Lung (tissue), 12 donors: ENCODE results near the gene MAML3. TPM values are rescaled to one million over a fixed set of nuclear protein-coding genes. Genes with fewer than 3 reads are reported as not detected.

Experiments used
- ATAC-seq: fragments of 200-7000 bp; cut with Tn5 transposase; one replicate; pipeline ENCODE4 v1.9.1; 2020; ENCODE audit warnings: moderate number of reproducible peaks; ENCODE audit not compliant: insufficient read depth, low FRiP score
- DNase-seq, 3 donors: peaks; one replicate each; pipeline ENCODE4 v3.0.0-alpha.2; 2013 to 2017
- H3K27ac ChIP-seq, 2 donors: one replicate each; pipeline ENCODE4 v1.5.1; 2013; ENCODE audit warnings: mild to moderate bottlenecking in 2 of 2, moderate library complexity in 2 of 2, control low read depth in 1 of 2, inconsistent platforms in 1 of 2, low read depth in 1 of 2, low read length in 1 of 2
- H3K27me3 ChIP-seq, 3 donors: one replicate each; pipeline ENCODE4 v1.5.1; 2013; ENCODE audit warnings: low read length in 2 of 3; ENCODE audit not compliant: control insufficient read depth in 3 of 3, insufficient read depth in 3 of 3
- H3K36me3 ChIP-seq, 4 donors: one replicate each; pipeline ENCODE4 v1.5.1; 2013; ENCODE audit warnings: low read length in 4 of 4, mild to moderate bottlenecking in 1 of 4, moderate library complexity in 1 of 4; ENCODE audit not compliant: control insufficient read depth in 4 of 4, insufficient read depth in 4 of 4
- H3K4me1 ChIP-seq, 5 donors: one replicate each; pipeline ENCODE4 v1.5.1; 2013; ENCODE audit warnings: low read length in 5 of 5, mild to moderate bottlenecking in 2 of 5, moderate library complexity in 1 of 5; ENCODE audit not compliant: control insufficient read depth in 5 of 5, insufficient read depth in 5 of 5
- H3K4me3 ChIP-seq: one replicate; pipeline ENCODE4 v1.5.1; 2013; ENCODE audit warnings: mild to moderate bottlenecking, control low read depth, moderate library complexity
- H3K9ac ChIP-seq, 2 donors: one replicate each; pipeline ENCODE4 v1.5.1; 2013; ENCODE audit warnings: low read length in 2 of 2, control low read depth in 1 of 2; ENCODE audit not compliant: insufficient read depth in 1 of 2
- H3K9me3 ChIP-seq, 4 donors: one replicate each; pipeline ENCODE4 v1.5.1; 2013; ENCODE audit warnings: low read length in 3 of 4, mild to moderate bottlenecking in 1 of 4, moderate library complexity in 1 of 4; ENCODE audit not compliant: control insufficient read depth in 4 of 4, insufficient read depth in 3 of 4
- CTCF ChIP-seq: IDR thresholded peaks from 2 replicates; pipeline ENCODE4 v1.5.1; 2012; ENCODE audit warnings: mild to moderate bottlenecking; ENCODE audit errors: control extremely low read depth, extremely low read depth
- WGBS, 2 donors: extraction: QIAGEN DNeasy Blood & Tissue Kit; methylation state at CpG; one replicate each; pipeline ENCODE4 v1.1.7; 2013; 5-methylcytosine and 5-hydroxymethylcytosine counted together
- polyA plus RNA-seq, 2 donors: library from polyadenylated mRNA; stranded (reverse); fragments of 200-250 nt; gene quantifications; one replicate each; pipeline ENCODE4 v1.2.1, GENCODE V29; 2013
- total RNA-seq, 2 donors: library from RNA; depleted of rRNA in 1 of 2; stranded (reverse); fragments of >200 nt in 1 of 2; gene quantifications; one replicate each; pipeline ENCODE4 v1.2.1, GENCODE V29; 2014 to 2021
- donor health status: control.
- donor health status: control.
- donor health status: Bipolar disorder and iron deficiency.
- donor health status: healthy.
- donor health status: DM: yes; HTN: yes; CAD: no.

Gene MAML3
- total and polyA plus RNA-seq, 4 donors: 3.0 to 16.4 (median 8.5) TPM

DNA sequence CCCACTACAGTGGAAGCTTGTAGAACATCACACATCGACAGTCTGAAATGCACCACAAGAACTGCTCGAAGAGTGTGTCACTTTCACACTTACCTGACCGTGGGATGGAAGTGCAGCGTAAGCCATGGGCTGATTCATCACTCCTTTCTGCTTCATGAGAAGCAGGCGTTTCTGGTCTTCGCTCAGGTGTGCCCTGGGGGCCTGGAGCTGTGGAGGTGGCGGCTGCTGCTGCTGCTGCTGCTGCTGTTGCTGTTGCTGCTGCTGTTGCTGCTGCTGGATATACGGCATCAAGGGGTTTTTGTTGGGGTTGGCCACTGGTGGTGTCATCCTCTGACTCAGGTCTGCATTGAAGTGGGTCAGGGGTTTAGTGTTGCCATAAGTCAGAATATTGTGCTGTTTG is 264.7 kb downstream of the MAML3 start:
- DNase-seq: no peak
- Histone ChIP-seq H3K27ac (no peak overlapping the region), H3K9me3 (no peaks in the 10 kb centered on the region), H3K9ac (no peak overlapping the region), H3K27me3 (no peaks in the 10 kb centered on the region), H3K4me1 (peaks cover 5 to 25% (median 9%) of the 10 kb centered on the region in 5 donors), H3K4me3 (no peak overlapping the region), H3K36me3 (peaks cover 0 to 8% (median 3%) of the 10 kb centered on the region in 4 donors)
- TF ChIP-seq CTCF: no peak
- 69 to 97% methylated on average over 8 of the region's 8 CpGs for WGBS, 2 donors
- ATAC-seq: no peak

DNA sequence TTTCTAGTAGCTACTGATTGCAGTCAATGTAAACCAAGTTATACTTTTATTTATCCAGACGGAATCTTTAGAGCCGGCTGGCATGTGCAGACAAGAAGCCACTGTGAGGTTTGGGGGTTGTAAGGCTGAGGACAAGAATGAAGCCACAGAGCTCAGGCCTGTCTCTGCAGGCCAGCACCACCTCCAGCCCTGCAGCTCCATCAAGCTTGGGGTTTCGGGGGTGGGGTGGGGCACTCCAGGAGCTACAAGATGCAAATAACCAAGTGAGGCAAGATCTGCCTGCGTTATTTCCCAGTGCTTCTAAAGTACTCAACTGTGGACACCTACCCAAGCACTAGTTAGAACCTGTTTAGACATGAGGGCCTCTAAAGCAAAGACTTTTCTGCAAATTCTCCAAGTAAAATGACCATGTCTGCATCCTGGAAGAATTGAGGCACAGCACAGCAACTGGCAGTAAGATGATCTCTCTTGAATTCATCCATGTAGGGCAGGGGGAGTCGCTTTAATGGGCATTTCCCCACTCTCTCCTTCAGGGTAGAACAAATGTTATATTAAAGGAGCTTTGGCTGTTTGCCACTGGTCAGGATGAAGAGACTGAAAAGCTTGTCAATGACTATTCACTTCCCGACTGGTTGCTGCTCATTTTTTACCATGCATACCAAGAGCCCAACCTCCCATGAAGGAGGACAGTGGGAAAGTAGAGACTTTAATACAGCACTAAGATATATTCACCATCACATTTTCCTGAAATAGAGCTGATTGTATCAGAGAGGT is 265.8 kb downstream of the MAML3 start:
- H3K9me3 ChIP-seq: peaks cover 0 to 2% (median 0%) of the 10 kb centered on the region in 4 donors
- H3K9ac ChIP-seq: no peak overlapping the region
- H3K27ac ChIP-seq: peak overlapping the region in 1 of 2 donors; percentile 70
- H3K27me3 ChIP-seq: no peaks in the 10 kb centered on the region
- peak; percentile 46 for ATAC-seq
- peak in 1 of 3 donors; percentile 33 for DNase-seq
- peaks cover 5 to 25% (median 9%) of the 10 kb centered on the region in 5 donors for H3K4me1 ChIP-seq
- WGBS, 2 donors: 54 to 77% methylated on average over 6 of the region's 6 CpGs
- TF ChIP-seq CTCF: no peak
- peaks cover 0 to 8% (median 3%) of the 10 kb centered on the region in 4 donors for H3K36me3 ChIP-seq
- H3K4me3 ChIP-seq: no peak overlapping the region

DNA sequence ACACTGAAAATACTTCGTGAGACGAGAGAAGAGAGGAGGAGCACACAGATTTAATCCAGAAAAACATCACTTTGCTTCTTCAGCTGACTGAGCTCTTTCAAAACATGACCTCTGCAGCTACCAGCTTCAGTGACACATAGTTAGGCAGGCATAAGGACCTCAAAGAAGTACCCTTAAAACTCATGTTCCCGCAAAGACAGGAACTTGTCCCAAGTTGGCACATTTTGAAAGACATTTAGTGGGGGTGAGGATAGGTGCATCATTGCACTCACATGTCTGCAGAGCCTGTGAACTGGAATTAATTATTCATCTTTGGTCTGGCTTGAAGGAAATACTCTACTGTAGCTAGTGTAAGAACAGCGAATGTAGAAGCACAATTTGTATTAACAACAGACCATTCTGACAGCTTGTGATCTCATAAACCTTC is 266.6 kb downstream of the MAML3 start:
- Histone ChIP-seq H3K27me3 (no peaks in the 10 kb centered on the region), H3K4me1 (peaks cover 5 to 25% (median 9%) of the 10 kb centered on the region in 5 donors), H3K9ac (peak overlapping the region in 1 of 2 donors; percentile 16), H3K36me3 (peaks cover 0 to 8% (median 3%) of the 10 kb centered on the region in 4 donors), H3K9me3 (peaks cover 0 to 6% (median 0%) of the 10 kb centered on the region in 4 donors), H3K4me3 (no peak overlapping the region), H3K27ac (peak overlapping the region in 1 of 2 donors; percentile 77)
- 32 to 59% methylated on average over 4 of the region's 4 CpGs for WGBS, 2 donors
- peak in 2 of 3 donors; percentile 53 to 54 for DNase-seq
- no peak for TF ChIP-seq CTCF
- ATAC-seq: no peak
